ENCODE data around the gene MTERF1.
A peak's percentile ranks its signal among the peaks of the same experiment; 100 is the strongest.
"Not testable (repeated sequence)": the region's sequence is repeated elsewhere in the genome, so short reads cannot be mapped to it uniquely, and the experiment has no call there.

Gene MTERF1

GRCh38 chr7:91880413-91881241, at the start of gene MTERF1:
TSS of gene MTERF1 (minus strand) at chr7:91880702. CDS start at chr7:91880083, 619 bp downstream.
- DNase-seq, result peak; percentile 91

GRCh38 chr7:91929463-91929862, 49.0 kb upstream of the MTERF1 start:
- no peak for DNase-seq

GRCh38 chr7:91927912-91928311, 47.4 kb upstream of the MTERF1 start:
- no peak for DNase-seq

GRCh38 chr7:91922857-91923256, 42.4 kb upstream of the MTERF1 start:
- DNase-seq, result no peak

- no peak for DNase-seq
Observed at GRCh38 chr7:91918356-91918755, 37.9 kb upstream of the MTERF1 start.

- no peak for DNase-seq
Observed at GRCh38 chr7:91916051-91916440, 35.5 kb upstream of the MTERF1 start.

GRCh38 chr7:91915401-91916050, 35.0 kb upstream of the MTERF1 start:
- no peak for DNase-seq

GRCh38 chr7:91913612-91914011, 33.1 kb upstream of the MTERF1 start:
- DNase-seq, result no peak

- no peak for DNase-seq
Observed at GRCh38 chr7:91912494-91912893, 32.0 kb upstream of the MTERF1 start.

GRCh38 chr7:91911121-91911520, 30.6 kb upstream of the MTERF1 start:
- no peak for DNase-seq

GRCh38 chr7:91910171-91910570, 29.7 kb upstream of the MTERF1 start:
- DNase-seq, result no peak

- no peak for DNase-seq
Observed at GRCh38 chr7:91899563-91899962, 19.1 kb upstream of the MTERF1 start.

GRCh38 chr7:91898240-91898992, 17.9 kb upstream of the MTERF1 start:
- no peak for DNase-seq

- no peak for DNase-seq
Observed at GRCh38 chr7:91894781-91895480, 14.4 kb upstream of the MTERF1 start.

- DNase-seq, result not testable (repeated sequence)
Observed at GRCh38 chr7:91893699-91894098, 13.2 kb upstream of the MTERF1 start.

- no peak for DNase-seq
Observed at GRCh38 chr7:91892821-91893340, 12.4 kb upstream of the MTERF1 start.

GRCh38 chr7:91892099-91892705, 11.7 kb upstream of the MTERF1 start:
- DNase-seq, result no peak

GRCh38 chr7:91888271-91889175, 8.0 kb upstream of the MTERF1 start:
- not testable (repeated sequence) for DNase-seq

GRCh38 chr7:91887336-91888213, 7.1 kb upstream of the MTERF1 start:
- DNase-seq, result not testable (repeated sequence)
